ENCODE measurements around the gene OR2V2. TPM values are rescaled to one million over a fixed set of nuclear protein-coding genes. Genes with fewer than 3 reads are reported as not detected.

Gene OR2V2
- total RNA-seq, 1 donor from 2014 or later = not detected

GRCh38 chr5:181131514-181131913 is 15.9 kb upstream of the OR2V2 start:
- Mint-ChIP-seq H3K36me3 (ENCODE audit: low read depth, unreplicated experiment) (no peaks in the 10 kb centered on the region), H3K4me1 (ENCODE audit: low read depth, unreplicated experiment) (no peaks in the 10 kb centered on the region), H3K4me3 (ENCODE audit: unreplicated experiment) (peak overlapping the region; percentile 31), H3K27me3 (ENCODE audit: low read depth, unreplicated experiment) (peaks cover 31% of the 10 kb centered on the region), H3K9me3 (ENCODE audit: unreplicated experiment) (peaks cover 3% of the 10 kb centered on the region), H3K27ac (ENCODE audit: unreplicated experiment) (no peak overlapping the region)
- Histone ChIP-seq H3K36me3 (ENCODE audit: insufficient read depth, low read length) (no peaks in the 10 kb centered on the region), H3K4me2 (ENCODE audit: low read length) (no peak overlapping the region), H2AFZ (ENCODE audit: low read depth, low read length) (no peak overlapping the region), H3K4me1 (ENCODE audit: insufficient read depth, low read length) (no peaks in the 10 kb centered on the region), H3K27ac (ENCODE audit: low read depth, low read length) (no peak overlapping the region), H3K79me2 (ENCODE audit: insufficient read depth, low read length) (no peaks in the 10 kb centered on the region), H4K20me1 (ENCODE audit: insufficient read depth, low read length) (no peaks in the 10 kb centered on the region), H3K27me3 (ENCODE audit: insufficient read depth, low read length) (no peaks in the 10 kb centered on the region), H3K9ac (ENCODE audit: low read length) (no peak overlapping the region), H3K9me3 (ENCODE audit: insufficient read depth, low read depth, low read length) (no peaks in the 10 kb centered on the region), H3K4me3 (ENCODE audit: insufficient read depth, low read depth, low read length) (no peak overlapping the region)
- FAIRE-seq = no peak
- DNase-seq (ENCODE audit: low read depth) = no peak
- no peak for TF ChIP-seq EZH2 (IDR thresholded peaks at IDR 0.05; ENCODE audit: insufficient read depth, low read length)
- TF ChIP-seq, protein P1, sequence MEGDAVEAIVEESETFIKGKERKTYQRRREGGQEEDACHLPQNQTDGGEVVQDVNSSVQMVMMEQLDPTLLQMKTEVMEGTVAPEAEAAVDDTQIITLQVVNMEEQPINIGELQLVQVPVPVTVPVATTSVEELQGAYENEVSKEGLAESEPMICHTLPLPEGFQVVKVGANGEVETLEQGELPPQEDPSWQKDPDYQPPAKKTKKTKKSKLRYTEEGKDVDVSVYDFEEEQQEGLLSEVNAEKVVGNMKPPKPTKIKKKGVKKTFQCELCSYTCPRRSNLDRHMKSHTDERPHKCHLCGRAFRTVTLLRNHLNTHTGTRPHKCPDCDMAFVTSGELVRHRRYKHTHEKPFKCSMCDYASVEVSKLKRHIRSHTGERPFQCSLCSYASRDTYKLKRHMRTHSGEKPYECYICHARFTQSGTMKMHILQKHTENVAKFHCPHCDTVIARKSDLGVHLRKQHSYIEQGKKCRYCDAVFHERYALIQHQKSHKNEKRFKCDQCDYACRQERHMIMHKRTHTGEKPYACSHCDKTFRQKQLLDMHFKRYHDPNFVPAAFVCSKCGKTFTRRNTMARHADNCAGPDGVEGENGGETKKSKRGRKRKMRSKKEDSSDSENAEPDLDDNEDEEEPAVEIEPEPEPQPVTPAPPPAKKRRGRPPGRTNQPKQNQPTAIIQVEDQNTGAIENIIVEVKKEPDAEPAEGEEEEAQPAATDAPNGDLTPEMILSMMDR (IDR thresholded peaks at IDR 0.05; ENCODE audit: insufficient read depth, low read depth, low read length) = no peak

DNA sequence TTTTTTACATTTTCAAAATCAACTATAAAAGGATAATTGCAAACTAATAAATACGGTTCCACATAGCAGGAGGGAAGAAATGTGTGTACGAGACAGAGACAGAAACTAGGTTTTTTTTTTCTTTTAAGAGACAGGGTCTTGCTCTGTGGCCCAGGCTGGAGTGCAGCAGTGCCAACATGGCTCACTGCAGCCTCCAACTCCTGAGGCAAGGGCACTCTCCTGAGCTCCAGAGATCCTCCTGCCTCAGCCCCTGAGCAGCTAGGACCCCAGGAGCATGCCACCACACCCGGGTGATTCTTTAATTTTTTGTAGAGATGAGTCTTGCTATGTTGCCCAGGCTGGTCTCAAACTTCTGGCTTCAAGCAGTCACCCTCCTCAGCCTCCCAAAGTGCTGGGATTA is 14.3 kb upstream of the OR2V2 start:
- H3K9ac ChIP-seq (ENCODE audit: low read length) = no peak overlapping the region
- no peaks in the 10 kb centered on the region for H3K4me1 Mint-ChIP-seq (ENCODE audit: low read depth, unreplicated experiment)
- no peak for DNase-seq (ENCODE audit: low read depth)
- H4K20me1 ChIP-seq (ENCODE audit: insufficient read depth, low read length) = no peaks in the 10 kb centered on the region
- no peak overlapping the region for H3K27ac ChIP-seq (ENCODE audit: low read depth, low read length)
- H3K4me2 ChIP-seq (ENCODE audit: low read length) = no peak overlapping the region
- H3K9me3 Mint-ChIP-seq (ENCODE audit: unreplicated experiment) = peaks cover 3% of the 10 kb centered on the region
- H3K4me3 Mint-ChIP-seq (ENCODE audit: unreplicated experiment) = no peak overlapping the region
- no peaks in the 10 kb centered on the region for H3K36me3 Mint-ChIP-seq (ENCODE audit: low read depth, unreplicated experiment)
- no peaks in the 10 kb centered on the region for H3K4me1 ChIP-seq (ENCODE audit: insufficient read depth, low read length)
- no peak overlapping the region for H3K4me3 ChIP-seq (ENCODE audit: insufficient read depth, low read depth, low read length)
- no peaks in the 10 kb centered on the region for H3K27me3 ChIP-seq (ENCODE audit: insufficient read depth, low read length)
- no peaks in the 10 kb centered on the region for H3K79me2 ChIP-seq (ENCODE audit: insufficient read depth, low read length)
- no peak overlapping the region for H3K27ac Mint-ChIP-seq (ENCODE audit: unreplicated experiment)
- TF ChIP-seq, protein P1 (IDR thresholded peaks at IDR 0.05; ENCODE audit: insufficient read depth, low read depth, low read length) = no peak
- TF ChIP-seq EZH2 (IDR thresholded peaks at IDR 0.05; ENCODE audit: insufficient read depth, low read length) = no peak
- H2AFZ ChIP-seq (ENCODE audit: low read depth, low read length) = no peak overlapping the region
- FAIRE-seq = no peak
- no peaks in the 10 kb centered on the region for H3K36me3 ChIP-seq (ENCODE audit: insufficient read depth, low read length)
- H3K27me3 Mint-ChIP-seq (ENCODE audit: low read depth, unreplicated experiment) = peaks cover 23% of the 10 kb centered on the region
- H3K9me3 ChIP-seq (ENCODE audit: insufficient read depth, low read depth, low read length) = no peaks in the 10 kb centered on the region

DNA sequence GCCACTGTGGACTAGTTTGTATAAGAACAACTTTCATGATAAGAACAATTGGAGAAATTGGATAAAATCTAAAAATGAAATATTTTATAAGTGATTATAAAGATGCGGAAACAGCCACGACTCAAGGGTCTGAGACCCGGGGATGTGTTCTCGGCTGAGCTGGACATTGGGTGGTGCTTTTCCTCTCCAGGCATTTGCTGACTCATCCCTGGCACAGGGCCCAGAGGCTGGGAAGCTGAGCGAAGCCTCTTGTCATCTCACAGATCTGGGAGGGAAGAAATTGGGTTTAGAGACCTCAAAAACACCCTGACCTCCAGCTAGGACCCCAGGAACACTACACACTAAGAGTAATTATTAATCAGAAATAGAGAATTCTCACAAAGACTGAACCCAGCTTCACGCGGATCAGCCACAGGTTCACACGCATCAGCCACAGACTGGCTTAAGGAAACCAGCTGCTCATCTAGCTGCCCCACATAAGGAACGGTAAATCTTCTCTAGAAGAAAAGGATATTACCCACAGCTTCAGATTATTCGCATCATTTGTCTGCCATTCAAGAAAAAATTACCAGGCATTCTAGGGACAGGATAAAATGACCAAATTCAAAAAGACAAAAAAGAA is 13.7 kb upstream of the OR2V2 start:
- Mint-ChIP-seq H3K27me3 (ENCODE audit: low read depth, unreplicated experiment) (peaks cover 17% of the 10 kb centered on the region), H3K27ac (ENCODE audit: unreplicated experiment) (peak overlapping the region; percentile 35), H3K9me3 (ENCODE audit: unreplicated experiment) (peaks cover 3% of the 10 kb centered on the region), H3K36me3 (ENCODE audit: low read depth, unreplicated experiment) (no peaks in the 10 kb centered on the region), H3K4me1 (ENCODE audit: low read depth, unreplicated experiment) (peaks cover 2% of the 10 kb centered on the region), H3K4me3 (ENCODE audit: unreplicated experiment) (no peak overlapping the region)
- Histone ChIP-seq H2AFZ (ENCODE audit: low read depth, low read length) (no peak overlapping the region), H3K4me2 (ENCODE audit: low read length) (no peak overlapping the region), H3K27me3 (ENCODE audit: insufficient read depth, low read length) (no peaks in the 10 kb centered on the region), H3K9ac (ENCODE audit: low read length) (no peak overlapping the region), H4K20me1 (ENCODE audit: insufficient read depth, low read length) (no peaks in the 10 kb centered on the region), H3K4me1 (ENCODE audit: insufficient read depth, low read length) (no peaks in the 10 kb centered on the region), H3K79me2 (ENCODE audit: insufficient read depth, low read length) (no peaks in the 10 kb centered on the region), H3K9me3 (ENCODE audit: insufficient read depth, low read depth, low read length) (no peaks in the 10 kb centered on the region), H3K4me3 (ENCODE audit: insufficient read depth, low read depth, low read length) (no peak overlapping the region), H3K27ac (ENCODE audit: low read depth, low read length) (no peak overlapping the region), H3K36me3 (ENCODE audit: insufficient read depth, low read length) (no peaks in the 10 kb centered on the region)
- TF ChIP-seq, protein P1 (IDR thresholded peaks at IDR 0.05; ENCODE audit: insufficient read depth, low read depth, low read length) = no peak
- TF ChIP-seq EZH2 (IDR thresholded peaks at IDR 0.05; ENCODE audit: insufficient read depth, low read length) = no peak
- FAIRE-seq = no peak
- peak; percentile 41 for DNase-seq (ENCODE audit: low read depth)
